GM12892 (cell line): ENCODE data around the gene FTCD.

ENCODE experiments used
- POLR2A ChIP-seq: IDR thresholded peaks from 2 replicates; pipeline ENCODE4 v1.6.1; 2011; ENCODE audit warnings: low read depth, low read length, control low read depth
- POLR2AphosphoS5 ChIP-seq: IDR thresholded peaks from 2 replicates; pipeline ENCODE4 v1.6.1; 2011; ENCODE audit warnings: low read depth, low read length, control low read depth

- TF ChIP-seq POLR2A (no peak), POLR2AphosphoS5 (no peak)
Measured at GRCh38 chr21:46092811-46093667, 62.3 kb downstream of the FTCD start.
